Epithelial cell of esophagus (primary cell): Measurements from ENCODE around the gene AQP10.

ENCODE experiments used
- DNase-seq: peaks from one replicate; pipeline ENCODE4 v3.0.0; 2010; ENCODE audit warnings: low read depth
- H3K4me3 ChIP-seq: 2 replicates; pipeline ENCODE4 v1.5.1; 2011; ENCODE audit warnings: mild to moderate bottlenecking, low read length, control low read depth
- CTCF ChIP-seq: IDR thresholded peaks from 2 replicates; pipeline ENCODE4 v1.5.1; 2011; ENCODE audit warnings: low read depth, mild to moderate bottlenecking, low read length, control low read depth, inconsistent platforms; ENCODE audit not compliant: insufficient read depth; ENCODE audit errors: missing control alignments

AQP10 gene

GRCh38 chr1:154350383-154350782 lies 29.5 kb downstream of the AQP10 start:
- no peak overlapping the region for H3K4me3 ChIP-seq
- TF ChIP-seq CTCF, result no peak
- no peak for DNase-seq

DNA sequence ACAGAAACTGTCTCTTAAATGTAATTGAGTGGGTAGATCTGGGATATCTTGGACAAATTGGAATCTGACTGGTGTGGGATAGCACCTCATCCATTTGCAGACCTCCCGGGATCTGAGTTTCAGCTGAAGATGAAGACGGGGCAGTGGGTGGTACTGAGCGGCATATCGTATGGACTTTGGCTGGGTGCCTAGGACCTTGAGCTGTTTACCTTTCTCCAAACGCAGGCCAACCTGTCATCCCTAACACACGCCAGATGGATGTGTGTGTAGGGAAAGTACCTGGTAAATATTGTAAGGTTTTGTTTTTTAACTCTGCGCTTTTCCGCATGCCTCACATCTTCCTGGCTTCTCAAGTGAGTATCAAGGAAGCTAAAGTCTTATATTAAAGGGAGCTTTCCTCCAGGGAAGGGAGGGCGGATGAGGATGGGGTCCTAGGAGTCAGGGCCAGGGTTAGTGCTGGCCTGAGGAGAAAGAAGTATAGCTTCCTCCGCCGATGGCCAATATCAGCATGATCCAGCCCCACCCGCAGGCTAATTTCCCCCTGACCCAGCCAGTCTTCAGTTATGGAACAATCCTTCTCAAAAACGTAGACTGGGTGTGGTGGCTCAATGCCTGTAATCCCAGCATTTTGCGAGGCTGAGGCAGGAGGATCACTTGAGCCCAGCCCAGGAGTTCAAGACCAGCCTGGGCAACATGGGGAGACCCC lies 30.6 kb downstream of the AQP10 start:
- no peak for TF ChIP-seq CTCF
- H3K4me3 ChIP-seq, result no peak overlapping the region
- DNase-seq, result peak; percentile 27

GRCh38 chr1:154352245-154352580 lies 31.3 kb downstream of the AQP10 start:
- DNase-seq, result no peak
- TF ChIP-seq CTCF, result no peak
- H3K4me3 ChIP-seq, result peak overlapping the region; percentile 7

- DNase-seq, result peak; percentile 17
- TF ChIP-seq CTCF, result no peak
- peak overlapping the region; percentile 37 for H3K4me3 ChIP-seq
Measured at GRCh38 chr1:154352581-154353459, 31.9 kb downstream of the AQP10 start.

GRCh38 chr1:154353460-154353904 lies 32.6 kb downstream of the AQP10 start:
- peak; percentile 53 for DNase-seq
- H3K4me3 ChIP-seq, result no peak overlapping the region
- peak; percentile 50 for TF ChIP-seq CTCF

DNA sequence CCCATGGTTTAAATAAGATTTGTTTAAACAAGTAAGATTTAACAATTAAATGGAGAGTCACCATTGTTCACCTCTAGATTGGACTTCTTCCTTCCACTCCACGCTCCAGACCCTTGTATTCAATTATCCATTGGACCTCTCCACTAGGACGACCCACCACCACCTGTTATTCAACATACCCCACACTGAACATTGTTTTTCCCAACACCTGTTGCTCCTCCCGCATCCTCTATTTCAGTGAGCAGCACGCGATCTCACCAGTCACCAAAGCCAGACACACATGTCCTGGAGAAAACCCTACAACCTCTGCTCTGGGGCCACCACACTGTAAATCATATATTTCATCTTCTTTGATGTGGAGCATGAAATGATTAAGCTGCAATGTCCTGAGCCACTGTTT lies 33.1 kb downstream of the AQP10 start:
- TF ChIP-seq CTCF, result no peak
- H3K4me3 ChIP-seq, result no peak overlapping the region
- DNase-seq, result no peak
